NCI-H1092 treated with DMSO at 0.1 percent for 48 hours (cell line): ENCODE data around the gene CD300LB.
"Not testable (repeated sequence)": the region's sequence is repeated elsewhere in the genome, so short reads cannot be mapped to it uniquely, and the experiment has no call there.

Experiments
- DNase-seq: peaks from one replicate; lab custom pipeline; 2025; lab: John Stamatoyannopoulos, UW

Gene CD300LB

DNA sequence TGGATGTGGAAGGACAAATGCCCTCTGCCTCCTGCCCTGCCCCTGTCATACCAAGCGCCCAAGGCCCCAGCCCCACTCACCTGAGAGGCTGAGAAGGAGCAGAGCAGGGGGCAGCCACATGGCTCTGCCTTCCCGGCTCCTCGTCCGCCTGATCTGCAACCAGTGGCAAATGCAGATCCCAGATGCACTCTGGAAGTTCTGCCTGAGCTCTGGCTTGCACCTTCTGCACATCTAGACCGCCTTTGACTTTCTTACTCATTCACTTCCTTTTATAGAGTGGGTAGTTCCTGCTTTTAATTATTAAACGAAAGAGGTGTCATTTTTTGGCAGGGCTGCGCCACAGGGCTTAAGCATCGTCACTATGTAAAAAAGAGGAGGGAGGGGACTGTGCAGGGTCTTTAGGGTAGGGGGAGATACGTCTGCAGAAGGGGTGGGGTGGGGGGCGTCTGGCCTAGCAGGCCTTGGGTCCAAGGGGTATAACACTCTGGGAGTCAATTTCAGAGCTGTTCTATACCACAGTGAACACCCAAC is at the start of gene CD300LB:
TSS of gene CD300LB (minus strand) at position 245 of the 531 bp plus-strand sequence. CDS start at position 120, 125 bp downstream.
- no peak for DNase-seq

DNA sequence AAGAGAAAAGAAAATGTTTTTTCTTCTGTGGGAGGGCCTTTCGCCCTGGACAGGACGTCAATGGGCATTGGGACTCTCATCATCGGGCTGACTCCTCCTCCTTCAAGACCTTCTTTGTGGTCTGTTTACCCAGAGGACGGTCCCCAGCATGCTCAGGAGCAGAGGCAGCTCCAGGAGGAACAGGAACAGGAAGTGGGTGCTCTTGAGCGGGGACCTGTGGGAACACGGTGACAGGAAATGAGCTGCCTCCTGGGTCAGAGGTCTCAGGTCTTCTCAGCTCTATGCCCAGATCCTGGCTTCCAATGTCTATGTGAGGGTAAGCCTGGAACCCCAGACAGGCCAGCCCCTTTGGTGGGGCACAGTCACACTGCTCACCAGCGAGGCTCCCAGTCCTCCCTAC is 48.6 kb upstream of the CD300LB start:
- no peak for DNase-seq

GRCh38 chr17:74578979-74579378 is 47.7 kb upstream of the CD300LB start:
- no peak for DNase-seq

DNA sequence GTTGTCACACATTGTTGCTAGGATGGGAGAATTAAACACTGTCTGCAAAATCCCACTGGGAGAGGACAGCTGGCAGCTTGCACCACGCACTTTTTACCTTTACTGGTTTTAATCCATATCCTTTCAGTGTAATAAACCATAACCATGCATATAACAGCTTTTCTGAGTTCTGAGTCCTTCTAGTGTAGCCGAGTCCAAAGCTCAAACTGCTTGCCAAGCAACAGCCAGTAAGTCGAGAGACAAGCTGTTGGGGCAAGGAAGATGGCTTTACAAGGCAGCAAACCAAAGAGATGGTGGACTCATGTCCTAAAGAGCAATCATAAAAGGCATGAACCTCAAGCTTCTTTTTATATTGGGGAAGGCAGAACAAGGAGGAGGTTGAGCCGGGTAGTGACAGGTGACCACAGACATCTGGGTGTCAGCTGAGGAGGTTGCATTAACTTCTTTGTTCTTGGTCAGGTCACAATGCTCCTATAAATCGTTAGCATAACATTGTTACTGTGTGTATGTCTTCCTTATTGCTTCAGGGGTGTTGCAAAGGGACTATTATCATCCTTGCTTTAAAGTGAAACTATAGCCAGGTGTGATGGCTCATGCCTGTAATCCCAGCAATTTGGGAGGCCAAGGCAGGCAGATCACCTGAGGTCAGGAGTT is 43.3 kb upstream of the CD300LB start:
- DNase-seq: no peak

- not testable (repeated sequence) for DNase-seq
Measured at GRCh38 chr17:74573635-74574034, 42.4 kb upstream of the CD300LB start.

DNA sequence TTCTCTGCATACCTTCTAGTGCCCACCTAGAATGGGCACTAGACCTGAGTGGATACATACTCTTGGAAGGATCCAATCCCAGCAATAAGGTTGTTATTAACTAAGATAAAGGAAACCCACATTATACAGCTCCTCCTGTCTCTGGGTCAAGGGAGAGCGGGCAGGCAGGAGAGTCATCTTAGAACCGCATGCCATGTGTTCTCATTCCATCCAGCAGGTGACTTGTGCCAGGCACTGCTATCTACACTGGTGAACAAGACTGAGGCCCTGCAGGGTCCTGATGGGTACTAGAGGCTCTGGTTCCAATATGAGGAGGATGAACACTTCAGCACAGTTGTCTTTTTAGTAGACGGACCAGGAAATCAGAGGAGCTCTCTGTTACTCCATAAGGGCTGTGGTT is 41.9 kb upstream of the CD300LB start:
- DNase-seq: no peak

GRCh38 chr17:74571621-74572270 is 40.5 kb upstream of the CD300LB start:
- no peak for DNase-seq

DNA sequence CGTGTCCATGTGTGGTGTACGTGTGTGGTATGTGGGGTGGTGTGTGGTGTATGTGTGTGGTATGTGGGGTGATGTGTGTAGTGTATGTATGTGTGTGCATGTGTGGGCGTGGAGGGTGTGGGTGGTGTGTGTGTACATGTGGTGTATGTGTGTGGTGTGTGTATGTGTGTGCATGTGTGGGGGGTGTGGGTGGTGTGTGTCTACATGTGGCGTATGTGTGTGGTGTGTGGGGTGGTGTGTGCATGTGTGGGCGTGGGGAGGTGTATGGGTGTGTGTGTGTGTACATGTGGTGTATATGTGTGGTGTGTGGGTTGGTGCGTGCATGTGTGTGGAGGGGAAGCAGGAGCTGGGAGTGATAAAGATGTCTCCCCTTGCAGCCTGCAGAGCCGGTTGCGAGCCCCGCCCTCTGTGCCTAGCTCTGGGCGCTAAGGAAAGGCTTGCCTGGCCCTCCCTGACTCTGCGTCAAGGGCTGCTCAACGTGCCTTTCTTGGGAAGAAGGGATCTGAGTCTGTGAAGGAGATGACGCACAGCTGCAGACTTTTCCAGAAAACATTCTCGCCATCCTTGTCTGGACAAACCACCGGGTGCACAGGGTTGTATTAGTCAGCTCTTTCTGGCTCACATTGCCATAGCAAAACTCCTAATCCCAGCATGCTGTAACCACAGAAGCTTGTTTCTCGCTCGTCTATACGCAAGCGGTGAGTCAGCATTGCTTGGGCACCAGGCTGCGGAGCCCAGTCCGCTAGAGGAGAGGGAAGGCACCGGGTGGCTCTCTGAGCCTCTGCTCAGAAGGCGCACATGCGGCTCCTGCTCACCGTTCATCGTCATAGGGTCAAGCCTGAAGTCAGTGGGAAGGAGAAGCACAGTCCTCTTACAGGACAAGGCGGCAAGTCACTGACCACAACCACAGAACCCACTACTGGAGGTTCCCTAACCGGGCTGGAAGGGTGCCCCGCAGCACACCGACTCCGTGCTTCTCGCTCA is 38.0 kb upstream of the CD300LB start:
- no peak for DNase-seq

DNA sequence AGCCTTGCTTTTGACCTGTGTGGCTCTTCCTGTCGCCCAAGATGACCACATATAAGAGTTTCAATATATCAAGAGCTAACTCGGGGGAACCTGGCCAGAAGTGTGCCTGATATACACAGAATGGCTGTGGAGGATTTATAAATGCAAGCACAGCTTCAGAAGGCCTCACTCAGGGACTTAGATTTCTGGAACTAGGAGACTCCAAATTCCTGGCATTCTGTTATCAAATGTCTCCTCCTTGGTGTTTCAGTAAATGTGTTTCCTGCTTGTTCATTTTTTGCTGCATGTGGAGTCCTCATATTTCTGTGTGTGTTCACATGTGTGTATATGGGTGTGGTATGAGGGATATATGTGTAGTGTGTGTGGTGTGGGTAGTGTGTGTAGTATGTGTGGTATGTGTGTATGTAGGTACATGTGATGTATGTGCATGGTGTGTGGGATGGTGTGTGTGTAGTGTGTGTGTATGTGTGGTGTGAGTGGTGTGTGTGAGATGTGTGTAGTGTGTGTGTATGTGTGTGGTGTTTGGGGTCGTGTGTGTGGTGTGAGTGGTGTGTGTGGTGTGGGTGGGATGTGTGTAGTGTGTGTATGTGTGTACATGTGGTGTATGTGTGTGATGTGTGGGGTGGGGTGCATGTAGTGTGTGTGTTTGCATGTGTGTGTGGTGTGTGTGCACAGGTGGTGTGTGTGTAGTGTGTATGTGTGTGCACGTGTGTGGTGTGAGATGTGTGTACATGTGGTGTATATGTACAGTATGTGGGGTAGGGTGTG is 37.0 kb upstream of the CD300LB start:
- no peak for DNase-seq

DNA sequence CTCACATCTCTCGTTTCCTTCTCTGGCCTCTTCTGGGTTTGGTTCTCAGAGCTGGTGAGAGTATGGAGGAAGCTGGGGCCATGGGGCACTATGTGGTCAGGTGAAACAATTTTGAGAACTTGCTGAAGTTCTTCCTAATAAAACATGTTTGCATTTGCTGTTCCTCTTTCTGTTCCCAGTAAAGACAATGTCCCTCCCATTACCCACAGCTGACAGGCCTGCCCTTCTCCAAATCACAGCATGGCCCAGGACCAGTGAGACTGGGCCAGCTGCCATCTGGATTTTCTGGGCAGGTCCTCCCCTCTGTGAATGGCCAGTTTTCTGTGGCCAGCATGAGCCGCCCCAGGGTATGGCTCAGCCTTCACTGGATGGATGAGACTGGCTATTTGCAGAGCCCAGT is 36.1 kb upstream of the CD300LB start, which contains the start of gene CD300H:
TSS of gene CD300H (minus strand) at position 113 of the 400 bp plus-strand sequence.
- DNase-seq: no peak

- peak; percentile 8 for DNase-seq
Measured at GRCh38 chr17:74566132-74566753, 35.0 kb upstream of the CD300LB start.

- DNase-seq: no peak
Measured at GRCh38 chr17:74565126-74565525, 33.9 kb upstream of the CD300LB start.

DNA sequence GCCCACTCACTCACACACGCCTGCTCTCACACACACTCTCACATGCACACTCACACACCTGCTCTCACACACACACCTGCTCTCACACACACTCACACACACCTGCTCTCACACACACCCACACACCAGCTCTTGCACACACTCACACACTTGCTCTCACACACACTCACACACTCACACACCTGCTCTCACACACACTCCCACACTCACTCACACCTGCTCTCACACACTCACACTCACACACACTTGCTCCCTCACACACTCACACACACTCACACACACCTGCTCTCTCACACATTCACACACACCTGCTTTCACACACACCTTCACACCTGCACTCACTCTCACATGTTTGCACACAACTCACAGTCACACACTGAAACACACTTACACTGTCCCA is 32.1 kb upstream of the CD300LB start:
- DNase-seq: no peak

DNA sequence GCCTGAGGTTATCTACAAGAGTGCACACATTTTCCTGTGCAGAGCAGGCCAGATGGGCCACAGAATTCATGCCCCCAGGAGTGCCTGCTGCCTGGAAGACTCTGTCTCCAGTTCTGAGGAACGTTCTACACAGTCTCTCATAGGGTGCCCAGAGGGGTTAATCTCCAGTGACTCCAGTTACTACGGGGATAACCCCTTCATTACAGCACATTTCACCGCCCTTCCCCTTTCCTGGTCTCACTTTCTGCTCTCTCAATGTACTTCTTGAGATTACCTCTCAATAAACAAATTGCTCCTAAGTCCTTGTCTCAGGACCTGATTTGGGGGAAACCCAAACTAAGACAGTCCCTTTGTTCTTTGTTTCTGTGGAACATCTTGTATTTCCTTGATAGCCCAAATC is 30.3 kb upstream of the CD300LB start:
- DNase-seq: no peak

- no peak for DNase-seq
Measured at GRCh38 chr17:74558882-74559519, 27.7 kb upstream of the CD300LB start.

DNA sequence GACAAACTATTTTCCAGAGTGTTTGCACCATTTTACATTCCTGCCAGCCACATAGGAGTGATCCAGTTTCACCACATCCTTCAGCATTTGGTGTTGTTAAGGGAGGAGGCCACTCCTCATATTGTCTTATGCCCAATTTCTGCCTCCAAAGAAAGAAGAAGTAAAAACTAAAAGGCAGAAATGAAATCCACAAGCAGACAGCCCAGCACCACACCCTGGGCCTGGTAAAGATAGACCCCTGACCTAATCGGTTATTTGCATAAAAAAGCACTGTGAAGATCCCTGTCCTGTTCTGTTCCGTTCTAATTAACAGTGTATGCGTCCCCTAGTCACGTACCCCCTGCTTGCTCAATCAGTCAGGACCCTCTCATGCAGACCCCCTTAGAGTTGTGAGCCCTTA is 27.1 kb upstream of the CD300LB start:
- not testable (repeated sequence) for DNase-seq

DNA sequence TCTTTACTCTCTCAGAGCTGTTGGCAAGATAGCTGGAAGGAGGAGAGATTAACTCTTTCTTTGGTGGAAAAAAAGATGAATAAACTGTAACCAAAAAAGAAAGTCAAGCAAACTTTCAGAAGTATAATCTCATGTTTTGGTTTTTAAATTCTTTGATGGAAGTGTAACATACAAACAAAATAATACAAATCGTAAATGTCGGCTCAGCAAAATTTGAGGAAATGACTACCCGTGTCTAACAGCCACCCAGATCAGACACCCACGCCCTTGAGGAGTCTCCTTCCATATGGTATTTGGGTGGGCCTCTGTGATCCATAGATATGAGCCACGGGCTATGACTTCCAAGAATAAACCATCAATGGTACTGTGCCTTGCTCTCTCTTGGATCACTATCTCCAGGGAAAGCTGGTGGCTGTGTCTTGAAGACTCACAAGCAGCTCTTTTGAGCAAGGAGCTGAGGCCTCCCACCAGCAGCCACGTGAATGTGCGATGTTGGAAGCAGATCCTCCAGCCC is 24.2 kb upstream of the CD300LB start:
- DNase-seq: no peak

DNA sequence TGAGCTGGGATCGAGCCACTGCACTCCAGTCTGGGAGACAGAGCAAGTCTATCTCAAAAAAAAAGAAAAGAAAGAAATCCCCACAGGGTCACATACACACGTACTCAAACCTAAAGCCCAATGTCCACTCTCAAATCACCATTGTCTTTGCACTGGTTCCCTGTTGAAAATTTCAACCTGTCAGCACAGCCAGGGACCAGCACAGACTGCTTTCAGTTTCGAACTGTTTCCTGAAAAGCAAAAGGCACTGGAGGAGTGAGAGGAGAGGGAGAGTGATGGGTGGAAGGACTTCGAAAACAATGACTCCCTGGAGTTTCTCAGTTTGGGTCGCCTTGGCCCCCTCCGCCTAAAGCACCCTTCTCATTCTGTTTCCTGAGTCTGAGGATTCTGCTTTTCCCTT is 23.6 kb upstream of the CD300LB start:
- DNase-seq: no peak

GRCh38 chr17:74552037-74552436 is 20.8 kb upstream of the CD300LB start:
- DNase-seq: no peak

DNA sequence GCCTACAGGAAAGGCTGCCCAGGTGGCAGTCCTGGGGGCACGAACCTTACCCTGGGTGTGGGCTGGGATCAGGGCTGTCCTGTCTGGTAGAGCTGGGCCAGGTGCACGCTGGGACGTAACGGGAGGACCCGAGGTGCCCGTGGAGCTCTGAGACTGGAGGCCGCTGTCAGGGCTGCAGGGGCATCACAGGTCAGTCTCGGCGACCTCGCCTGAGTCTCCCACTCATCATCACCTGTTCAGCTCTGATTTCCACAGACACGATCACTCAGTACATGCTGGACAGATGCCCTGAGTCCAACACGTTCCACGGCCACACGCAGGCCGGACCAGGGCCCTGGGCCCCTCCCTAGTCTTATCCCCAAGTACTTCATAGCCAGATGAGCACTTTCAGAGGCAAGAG is 19.3 kb upstream of the CD300LB start:
- no peak for DNase-seq
